Central memory CD8-positive, alpha-beta T cell (primary cell): ENCODE results near the gene MAMSTR.
"Not testable (repeated sequence)": the region's sequence is repeated elsewhere in the genome, so short reads cannot be mapped to it uniquely, and the experiment has no call there.

Experiments
- ATAC-seq: fragments of 150-1000 bp; cut with Tn5 transposase; replicated peaks from 2 replicates; pipeline ENCODE4 v1.10.0; 2022; ENCODE audit warnings: mild to moderate bottlenecking, moderate FRiP score, moderate number of reproducible peaks; ENCODE audit not compliant: poor library complexity, severe bottlenecking; ENCODE audit errors: extremely low read depth
- DNase-seq, 2 donors: peaks; one replicate each; pipeline ENCODE4 v3.0.0; 2021; ENCODE audit warnings: low spot score in 2 of 2
- H3K27ac Mint-ChIP-seq: one replicate; pipeline ENCODE4 v1.8.0; 2022; ENCODE audit warnings: low read depth, mild to moderate bottlenecking, moderate library complexity, mixed read lengths
- H3K27me3 Mint-ChIP-seq: one replicate; pipeline ENCODE4 v1.8.0; 2022; ENCODE audit warnings: mixed read lengths
- H3K36me3 Mint-ChIP-seq: one replicate; pipeline ENCODE4 v1.8.0; 2022; ENCODE audit warnings: mild to moderate bottlenecking, moderate library complexity, mixed read lengths; ENCODE audit not compliant: insufficient read depth
- H3K4me1 Mint-ChIP-seq: one replicate; pipeline ENCODE4 v1.8.0; 2022; ENCODE audit warnings: mixed read lengths
- H3K4me3 Mint-ChIP-seq: one replicate; pipeline ENCODE4 v1.8.0; 2022; ENCODE audit warnings: mild to moderate bottlenecking, moderate library complexity, mixed read lengths
- H3K9me3 Mint-ChIP-seq: one replicate; pipeline ENCODE4 v1.8.0; 2022; ENCODE audit warnings: mixed read lengths

MAMSTR gene

GRCh38 chr19:48722196-48722708 is 2.7 kb upstream of the MAMSTR start:
- Mint-ChIP-seq H3K4me3 (no peak overlapping the region), H3K9me3 (peaks cover 17% of the 10 kb centered on the region), H3K27ac (no peak overlapping the region), H3K27me3 (no peaks in the 10 kb centered on the region), H3K36me3 (peaks cover 2% of the 10 kb centered on the region), H3K4me1 (peaks cover 32% of the 10 kb centered on the region)
- ATAC-seq (no peak), DNase-seq (no peak)

- ATAC-seq (peak; percentile 88), DNase-seq (peak; percentile 75 to 85)
- Mint-ChIP-seq H3K36me3 (peaks cover 2% of the 10 kb centered on the region), H3K27me3 (no peaks in the 10 kb centered on the region), H3K9me3 (peaks cover 10% of the 10 kb centered on the region), H3K4me3 (peak overlapping the region; percentile 93), H3K27ac (peak overlapping the region; percentile 93), H3K4me1 (peaks cover 22% of the 10 kb centered on the region)
These were observed 1.2 kb upstream of the MAMSTR start for GRCh38 chr19:48720613-48721296.

DNA sequence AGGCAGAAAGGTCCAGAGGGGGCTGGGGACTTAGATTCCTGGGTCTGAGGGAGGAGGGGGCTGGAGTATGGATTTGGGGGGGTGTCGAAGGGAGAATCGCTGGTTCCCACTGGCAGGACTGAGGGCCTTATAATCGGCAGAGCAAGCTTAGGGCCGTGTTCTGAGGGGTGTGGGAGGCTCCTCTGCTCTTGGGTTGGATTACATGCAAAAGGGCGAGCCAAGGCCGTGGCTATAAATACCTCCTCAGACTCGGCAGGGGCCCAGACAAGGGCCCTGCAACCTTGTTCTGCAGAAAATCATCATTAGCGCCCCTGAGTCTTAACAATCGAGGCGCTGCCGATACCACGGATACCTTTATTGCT is 707 bp upstream of the MAMSTR start:
- ATAC-seq (peak; percentile 1), DNase-seq (no peak)
- peak overlapping the region; percentile 93 for H3K4me3 Mint-ChIP-seq
- peaks cover 6% of the 10 kb centered on the region for H3K9me3 Mint-ChIP-seq
- H3K27me3 Mint-ChIP-seq, result no peaks in the 10 kb centered on the region
- H3K36me3 Mint-ChIP-seq, result peaks cover 2% of the 10 kb centered on the region
- H3K27ac Mint-ChIP-seq, result peak overlapping the region; percentile 93
- H3K4me1 Mint-ChIP-seq, result peaks cover 18% of the 10 kb centered on the region

- no peak for ATAC-seq
- H3K27me3 Mint-ChIP-seq, result no peaks in the 10 kb centered on the region
- peaks cover 25% of the 10 kb centered on the region for H3K4me1 Mint-ChIP-seq
- peak overlapping the region; percentile 53 for H3K27ac Mint-ChIP-seq
- H3K9me3 Mint-ChIP-seq, result no peaks in the 10 kb centered on the region
- H3K4me3 Mint-ChIP-seq, result no peak overlapping the region
- no peak for DNase-seq
- H3K36me3 Mint-ChIP-seq, result peaks cover 2% of the 10 kb centered on the region
These were observed 754 bp downstream of the MAMSTR start for GRCh38 chr19:48718711-48719231.

DNA sequence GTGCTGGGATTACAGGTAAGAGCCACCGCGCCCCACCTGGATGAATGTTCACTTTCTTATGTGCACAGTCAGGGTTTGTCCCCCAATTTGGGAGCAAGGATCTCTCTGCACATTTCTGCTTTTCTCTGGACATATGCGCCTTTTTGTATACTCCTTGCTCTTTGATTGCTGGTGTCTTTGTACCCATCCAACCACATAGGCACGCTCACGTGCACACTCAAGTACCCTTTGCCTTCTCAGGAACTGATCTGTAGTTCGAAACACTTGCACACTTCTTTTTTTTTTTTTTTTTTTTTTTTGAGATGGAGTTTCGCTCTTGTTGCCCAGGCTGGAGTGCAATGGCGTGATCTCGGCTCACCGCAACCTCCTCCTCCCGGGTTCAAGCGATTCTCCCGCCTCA is 1.4 kb downstream of the MAMSTR start:
- not testable (repeated sequence) for H3K27ac Mint-ChIP-seq, H3K4me3 Mint-ChIP-seq, ATAC-seq

GRCh38 chr19:48716562-48717291 is 2.8 kb downstream of the MAMSTR start:
- Mint-ChIP-seq H3K27ac (no peak overlapping the region), H3K27me3 (no peaks in the 10 kb centered on the region), H3K9me3 (no peaks in the 10 kb centered on the region), H3K4me3 (peak overlapping the region; percentile 11), H3K4me1 (peaks cover 34% of the 10 kb centered on the region), H3K36me3 (peaks cover 5% of the 10 kb centered on the region)
- DNase-seq (no peak), ATAC-seq (no peak)

More for the DNA sequence above, 1.4 kb downstream of the MAMSTR start:
- H3K4me1 Mint-ChIP-seq, result peaks cover 28% of the 10 kb centered on the region
- not testable (repeated sequence) for DNase-seq, H3K27me3 Mint-ChIP-seq, H3K36me3 Mint-ChIP-seq, H3K9me3 Mint-ChIP-seq

- ATAC-seq, result no peak
These were observed 3.8 kb downstream of the MAMSTR start for GRCh38 chr19:48715681-48716171.

DNA sequence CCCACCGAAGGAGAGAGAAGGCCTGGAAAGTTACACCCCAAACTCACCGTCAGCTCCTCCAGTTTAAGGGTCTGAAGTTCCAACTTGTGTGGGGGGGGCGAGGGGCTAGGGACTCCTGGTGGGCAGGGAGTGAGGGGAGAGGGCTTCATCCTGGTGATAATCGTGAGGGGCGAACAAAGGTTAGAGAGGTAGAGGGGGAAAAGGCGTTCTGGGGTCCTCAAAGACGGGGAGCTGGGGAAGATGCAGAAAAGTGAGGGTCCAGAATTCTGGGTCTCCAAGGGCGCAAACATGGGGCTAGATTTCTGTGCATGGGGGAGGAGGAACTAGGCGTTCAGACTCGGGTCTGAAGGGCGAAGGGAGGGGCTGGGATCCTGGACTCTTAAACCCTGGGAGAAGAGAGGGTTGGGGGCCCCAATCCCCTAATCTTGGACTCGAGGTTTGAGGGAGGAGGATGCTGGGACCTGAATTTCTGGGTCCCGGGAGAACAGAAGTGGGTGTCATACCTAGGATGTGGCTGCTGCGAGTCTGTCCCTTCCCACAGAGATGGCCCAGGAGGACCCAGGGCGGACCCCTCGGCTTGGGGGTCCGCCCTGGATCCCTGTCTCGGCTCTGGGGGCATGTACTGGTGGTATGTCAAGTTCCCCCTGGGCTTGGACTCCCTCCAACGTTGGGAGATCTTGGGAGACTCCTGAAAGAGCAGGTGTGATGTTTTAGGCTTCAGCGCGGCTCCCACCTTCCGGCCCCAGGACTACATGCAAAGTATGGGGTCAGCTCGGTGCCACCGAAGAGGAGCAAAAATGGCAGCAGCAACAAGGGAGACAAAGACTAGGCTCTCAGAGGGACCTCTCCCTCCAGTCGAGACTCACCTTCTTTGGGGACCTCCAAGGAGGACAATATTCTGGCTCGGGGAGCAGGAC is 4.5 kb downstream of the MAMSTR start:
- Mint-ChIP-seq H3K4me1 (peaks cover 24% of the 10 kb centered on the region), H3K27ac (peak overlapping the region; percentile 5), H3K9me3 (no peaks in the 10 kb centered on the region), H3K4me3 (peak overlapping the region; percentile 77), H3K27me3 (no peaks in the 10 kb centered on the region), H3K36me3 (peaks cover 3% of the 10 kb centered on the region)
- DNase-seq (no peak), ATAC-seq (no peak)

More at GRCh38 chr19:48715681-48716171, 3.8 kb downstream of the MAMSTR start:
- Mint-ChIP-seq H3K4me3 (no peak overlapping the region), H3K4me1 (peaks cover 29% of the 10 kb centered on the region), H3K36me3 (peaks cover 3% of the 10 kb centered on the region), H3K27ac (no peak overlapping the region), H3K9me3 (no peaks in the 10 kb centered on the region), H3K27me3 (no peaks in the 10 kb centered on the region)
- no peak for DNase-seq

- Mint-ChIP-seq H3K9me3 (no peaks in the 10 kb centered on the region), H3K27me3 (no peaks in the 10 kb centered on the region), H3K4me1 (peaks cover 24% of the 10 kb centered on the region), H3K4me3 (peak overlapping the region; percentile 77), H3K27ac (peak overlapping the region; percentile 5), H3K36me3 (peaks cover 3% of the 10 kb centered on the region)
- DNase-seq, result peak; percentile 94 to 96
- peak; percentile 95 for ATAC-seq
These were observed 5.4 kb downstream of the MAMSTR start for GRCh38 chr19:48713864-48714755.

DNA sequence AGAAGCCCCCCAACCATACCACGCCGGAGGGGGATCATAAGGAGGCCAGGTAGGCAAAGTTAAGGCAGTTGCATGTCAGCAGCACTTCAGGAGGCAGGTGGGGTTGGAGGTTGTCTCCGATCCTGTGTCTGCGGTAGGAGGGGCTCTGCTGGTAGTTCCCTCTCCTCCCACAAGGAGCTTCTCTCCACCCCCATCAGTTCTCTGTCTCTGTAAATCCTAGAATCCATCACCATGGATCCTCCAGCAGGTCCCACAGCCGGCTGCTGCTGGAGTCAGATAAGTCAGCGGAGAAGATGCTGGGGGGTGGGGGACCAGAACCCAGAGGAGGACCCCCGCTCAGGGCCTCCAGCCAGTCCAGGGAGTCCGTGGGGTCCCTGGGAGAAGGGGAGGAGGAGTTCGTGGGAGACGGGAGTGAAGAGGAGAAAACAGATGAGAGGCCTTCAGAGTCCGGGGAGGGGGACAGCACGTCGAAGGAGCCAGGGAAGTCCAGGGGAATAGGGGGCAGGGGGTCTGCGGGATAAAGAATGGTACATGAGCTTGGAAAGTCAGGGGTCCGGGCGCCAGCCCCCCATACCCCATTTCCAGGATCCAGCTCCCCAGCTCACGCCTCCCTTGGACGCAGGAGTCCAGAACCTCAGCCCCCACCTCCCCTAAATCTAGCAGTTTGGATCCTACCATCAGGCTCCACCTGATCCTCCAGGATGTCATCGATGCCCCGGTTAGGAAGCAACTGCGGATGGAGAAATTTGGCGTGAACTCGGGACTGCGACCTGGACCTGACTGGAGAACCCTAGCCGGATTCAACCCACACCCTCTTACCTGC is 6.3 kb downstream of the MAMSTR start:
- Mint-ChIP-seq H3K4me3 (peak overlapping the region; percentile 77), H3K4me1 (peaks cover 24% of the 10 kb centered on the region), H3K36me3 (peaks cover 3% of the 10 kb centered on the region), H3K9me3 (no peaks in the 10 kb centered on the region), H3K27me3 (no peaks in the 10 kb centered on the region), H3K27ac (no peak overlapping the region)
- ATAC-seq (no peak), DNase-seq (no peak)
